Panc1 (cell line): ENCODE results near the gene DVL3. TPM values are rescaled to one million over a fixed set of nuclear protein-coding genes. Genes with fewer than 3 reads are reported as not detected.

Experiments used
- ATAC-seq: fragments of 200-7000 bp; cut with Tn5 transposase; 2 replicates; pipeline ENCODE4 v1.9.1; 2020; ENCODE audit warnings: mild to moderate bottlenecking, moderate library complexity
- BruUV-seq: library from RNA; stranded (reverse); fragments of 400-500 nt; replicated peaks from 2 replicates; lab custom pipeline; 2021; lab: Mats Ljungman, UMichigan
- CTCF ChIA-PET: fragments of 300-600 bp; sonication (Branson Sonifier 250); formaldehyde crosslinking; loops from one replicate; lab custom pipeline; 2022; ENCODE audit warnings: antibody characterized with exemption; lab: Charles Lee
- POLR2A ChIA-PET: fragments of 300-600 bp; sonication (Branson Sonifier 250); formaldehyde crosslinking; loops from one replicate; lab custom pipeline; 2022; ENCODE audit warnings: antibody characterized with exemption; lab: Charles Lee
- DNase-seq: peaks from one replicate; pipeline ENCODE4 v3.0.0-alpha.2; 2010; ENCODE audit warnings: low read depth, low spot score
- H3K27ac ChIP-seq: 2 replicates; pipeline ENCODE4 v1.5.1; 2011; ENCODE audit warnings: mild to moderate bottlenecking, low read length, inconsistent platforms
- H3K27me3 ChIP-seq: fragments of 200-500 bp; sonication (Bioruptor generic); 2 replicates; pipeline ENCODE4 v1.6.0; 2014; ENCODE audit warnings: low read length, inconsistent platforms; ENCODE audit not compliant: control insufficient read depth, insufficient read depth
- H3K36me3 ChIP-seq: fragments of 200-500 bp; sonication (Bioruptor generic); 2 replicates; pipeline ENCODE4 v1.5.1; 2014; ENCODE audit warnings: inconsistent platforms, mild to moderate bottlenecking, low read length, moderate library complexity; ENCODE audit not compliant: control insufficient read depth, insufficient read depth
- H3K4me1 ChIP-seq: 2 replicates; pipeline ENCODE4 v1.5.1; 2011; ENCODE audit warnings: inconsistent platforms, mild to moderate bottlenecking, low read length, moderate library complexity; ENCODE audit not compliant: control insufficient read depth, insufficient read depth
- H3K4me3 ChIP-seq, 2 experiments: 2 replicates each; pipeline ENCODE4 v1.5.1; 2011 to 2012; ENCODE audit warnings: low read depth in 2 of 2, low read length in 2 of 2, mild to moderate bottlenecking in 2 of 2, inconsistent platforms in 1 of 2, moderate library complexity in 1 of 2
- H3K9me3 ChIP-seq: fragments of 200-500 bp; sonication (Bioruptor generic); 2 replicates; pipeline ENCODE4 v1.5.1; 2014; ENCODE audit warnings: low read depth, mild to moderate bottlenecking, inconsistent platforms, low read length, moderate library complexity; ENCODE audit not compliant: control insufficient read depth, insufficient read depth
- CTCF ChIP-seq: fragments of 450-650 bp; IDR thresholded peaks from 2 replicates; pipeline ENCODE4 v1.5.1; 2017; ENCODE audit warnings: mild to moderate bottlenecking
- POLR2AphosphoS5 ChIP-seq: IDR thresholded peaks from 2 replicates; pipeline ENCODE4 v1.6.1; 2012; ENCODE audit warnings: mild to moderate bottlenecking, low read depth, low read length, moderate library complexity
- REST ChIP-seq, 2 experiments: IDR thresholded peaks; 2 replicates each; pipeline ENCODE4 v1.6.1; 2011 to 2012; ENCODE audit warnings: low read depth in 2 of 2, control low read depth in 1 of 2, low read length in 1 of 2, mild to moderate bottlenecking in 1 of 2, moderate library complexity in 1 of 2; ENCODE audit not compliant: insufficient read depth in 1 of 2
- SIN3A ChIP-seq: IDR thresholded peaks from 2 replicates; pipeline ENCODE4 v1.6.1; 2012; ENCODE audit warnings: low read depth, mild to moderate bottlenecking, low read length, moderate library complexity, borderline replicate concordance; ENCODE audit not compliant: insufficient read depth
- TCF7L2 ChIP-seq: IDR thresholded peaks from 2 replicates; pipeline ENCODE4 v1.6.1; 2011; ENCODE audit warnings: mild to moderate bottlenecking, low read depth, low read length, inconsistent platforms
- in situ Hi-C: cut with HindIII; loops from 2 replicates; pipeline ENCODE4 v1.10.0; 2016; ENCODE audit warnings: low sequenced_read_pairs, low pct_unique_long_range_greater_than_20kb
- intact Hi-C: fragments of 100-400 bp; cut with micrococcal nuclease; formaldehyde crosslinking; loops from one replicate; pipeline ENCODE4 v1.10.0; 2022; ENCODE audit not compliant: unreplicated experiment
- total RNA-seq: library from RNA; stranded (reverse); gene quantifications from one replicate; pipeline ENCODE4 v1.2.1, GENCODE V29; 2021; ENCODE audit not compliant: unreplicated experiment

The DVL3 gene
- total RNA-seq, 1 experiment from 2014 or later = 97.2 TPM

DNA sequence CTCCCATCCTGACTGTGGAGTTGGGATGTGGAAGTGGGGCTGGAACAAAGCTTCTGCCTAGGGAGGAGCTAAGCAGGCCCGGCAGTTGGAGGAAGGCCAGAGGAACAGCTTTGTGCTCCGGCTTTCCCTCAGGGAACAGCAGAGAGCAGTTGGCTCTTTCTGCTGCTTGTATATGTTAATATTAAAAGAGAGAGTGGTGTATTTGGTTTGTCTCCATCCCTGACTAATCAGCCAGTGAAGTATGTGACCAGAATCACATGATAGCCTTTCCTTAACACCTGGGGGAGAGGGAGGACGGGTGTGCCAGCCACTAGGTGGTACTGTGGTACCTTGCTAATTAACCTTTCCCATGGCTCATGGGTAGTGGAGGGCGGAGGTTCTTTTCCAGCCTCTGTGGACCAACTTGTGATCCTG is 10.1 kb upstream of the DVL3 start:
- DNase-seq (no peak), ATAC-seq (peak; percentile 81)
- CTCF ChIA-PET = interaction anchor here (0.7 kb wide), 1 partner anchor 105 kb away, joined by 4 read pairs; the partner anchor contains the start of gene EEF1AKMT4
- POLR2A ChIA-PET = no interaction called here
- in situ Hi-C loops = no loop called here
- Histone ChIP-seq H3K4me1 (no peaks in the 10 kb centered on the region), H3K27me3 (no peaks in the 10 kb centered on the region), H3K36me3 (peaks cover 18% of the 10 kb centered on the region), H3K4me3 (no peak overlapping the region), H3K27ac (no peak overlapping the region), H3K9me3 (no peaks in the 10 kb centered on the region)
- intact Hi-C loops = loop anchor here (5.0 to 10.0 kb wide), 2 partner anchors 97 to 140 kb away; no protein-coding TSS in a partner anchor
- BruUV-seq = no TSS peak
- TF ChIP-seq TCF7L2 (no peak), CTCF (peak; percentile 78)

- Histone ChIP-seq H3K27me3 (no peaks in the 10 kb centered on the region), H3K4me1 (no peaks in the 10 kb centered on the region), H3K4me3 (no peak overlapping the region), H3K9me3 (no peaks in the 10 kb centered on the region), H3K27ac (no peak overlapping the region), H3K36me3 (peaks cover 17% of the 10 kb centered on the region)
- in situ Hi-C loops (no loop called here), intact Hi-C loops (loop anchor here (5.0 to 10.0 kb wide), 2 partner anchors 96 to 139 kb away; no protein-coding TSS in a partner anchor)
- no peak for TF ChIP-seq CTCF
- CTCF ChIA-PET = interaction anchor here (0.7 to 0.9 kb wide), 2 partner anchors 80 to 104 kb away, joined by 4 to 5 read pairs; partner anchors contain the start of gene EEF1AKMT4
- ATAC-seq = no peak
- BruUV-seq = no TSS peak
- no peak for DNase-seq
- POLR2A ChIA-PET = no interaction called here
These were observed 9.4 kb upstream of the DVL3 start for GRCh38 chr3:184145751-184146270.

GRCh38 chr3:184148076-184148475 is 7.1 kb upstream of the DVL3 start:
- POLR2A ChIA-PET = interaction anchor here (0.5 kb wide), 1 partner anchor 113 kb away, joined by 6 read pairs; no protein-coding TSS in a partner anchor
- intact Hi-C loops (loop anchor here (5.0 to 10.0 kb wide), 2 partner anchors 94 to 137 kb away; no protein-coding TSS in a partner anchor), in situ Hi-C loops (no loop called here)
- Histone ChIP-seq H3K9me3 (no peaks in the 10 kb centered on the region), H3K27ac (no peak overlapping the region), H3K27me3 (no peaks in the 10 kb centered on the region), H3K4me3 (no peak overlapping the region), H3K4me1 (no peaks in the 10 kb centered on the region), H3K36me3 (peaks cover 12% of the 10 kb centered on the region; the same call in 1 of the 2 replicates)
- TF ChIP-seq TCF7L2 (no peak), REST (IDR thresholded peaks at IDR 0.05; ENCODE audit: insufficient read depth in 1 of 2, low read depth in 2 of 2, low read length in 1 of 2) (no peak), CTCF (no peak), SIN3A (no peak), POLR2AphosphoS5 (no peak)
- CTCF ChIA-PET = no interaction called here
- no TSS peak for BruUV-seq
- DNase-seq (no peak), ATAC-seq (no peak)
